H9 (cell line): Measurements from ENCODE around the gene RGS6. TPM values are rescaled to one million over a fixed set of nuclear protein-coding genes. Genes with fewer than 3 reads are reported as not detected.

Experiments
- DNase-seq: peaks from one replicate; pipeline ENCODE4 v3.0.0-alpha.2; 2017
- H2AFZ ChIP-seq: one replicate; pipeline ENCODE4 v1.6.1; 2013; ENCODE audit warnings: mild to moderate bottlenecking, low read length, control low read depth, moderate library complexity
- H2AK5ac ChIP-seq: 2 replicates; pipeline ENCODE4 v1.6.1; 2013; ENCODE audit warnings: low read length, control low read depth, mixed read lengths; ENCODE audit not compliant: insufficient read length
- H2BK120ac ChIP-seq: one replicate; pipeline ENCODE4 v1.6.1; 2013; ENCODE audit warnings: low read depth, mild to moderate bottlenecking, low read length, control low read depth, inconsistent platforms; ENCODE audit not compliant: poor library complexity, severe bottlenecking
- H2BK12ac ChIP-seq: 2 replicates; pipeline ENCODE4 v1.6.1; 2013; ENCODE audit warnings: low read length, control low read depth, mixed read lengths, low read depth; ENCODE audit not compliant: insufficient read length
- H2BK15ac ChIP-seq: 2 replicates; pipeline ENCODE4 v1.6.1; 2013; ENCODE audit warnings: low read depth, low read length, control low read depth
- H2BK20ac ChIP-seq: one replicate; pipeline ENCODE4 v1.6.1; 2013; ENCODE audit warnings: low read depth, mild to moderate bottlenecking, low read length, control low read depth, inconsistent platforms; ENCODE audit not compliant: poor library complexity, severe bottlenecking
- H2BK5ac ChIP-seq: 2 replicates; pipeline ENCODE4 v1.6.1; 2013; ENCODE audit warnings: low read length, control low read depth, mixed read lengths; ENCODE audit not compliant: insufficient read length
- H3K14ac ChIP-seq: 2 replicates; pipeline ENCODE4 v1.6.1; 2013; ENCODE audit warnings: low read length, control low read depth; ENCODE audit not compliant: insufficient read depth
- H3K18ac ChIP-seq: 2 replicates; pipeline ENCODE4 v1.6.1; 2013; ENCODE audit warnings: low read depth, mild to moderate bottlenecking, mixed read lengths, low read length, control low read depth; ENCODE audit not compliant: insufficient read length
- H3K23ac ChIP-seq: 2 replicates; pipeline ENCODE4 v1.6.1; 2013; ENCODE audit warnings: low read length, control low read depth, mixed read lengths, low read depth; ENCODE audit not compliant: insufficient read length
- H3K23me2 ChIP-seq: 2 replicates; pipeline ENCODE4 v1.6.1; 2013; ENCODE audit warnings: low read depth, mild to moderate bottlenecking, mixed read lengths, low read length, control low read depth; ENCODE audit not compliant: insufficient read length, poor library complexity, severe bottlenecking
- H3K27ac ChIP-seq: 2 replicates; pipeline ENCODE4 v1.5.1; 2013; ENCODE audit warnings: low read length, control low read depth, mixed read lengths, low read depth; ENCODE audit not compliant: insufficient read length
- H3K27me3 ChIP-seq: 2 replicates; pipeline ENCODE4 v1.6.1; 2013; ENCODE audit warnings: low read length, control low read depth, inconsistent platforms; ENCODE audit not compliant: insufficient read depth
- H3K4ac ChIP-seq: 2 replicates; pipeline ENCODE4 v1.6.1; 2013; ENCODE audit warnings: low read depth, mild to moderate bottlenecking, control low read depth, inconsistent platforms, low read length, moderate library complexity
- H3K4me1 ChIP-seq: 2 replicates; pipeline ENCODE4 v1.6.1; 2013; ENCODE audit warnings: low read length, control low read depth, inconsistent platforms; ENCODE audit not compliant: insufficient read depth
- H3K4me2 ChIP-seq: 2 replicates; pipeline ENCODE4 v1.6.1; 2013; ENCODE audit warnings: low read length, control low read depth, mixed read lengths; ENCODE audit not compliant: insufficient read length, insufficient read depth
- H3K56ac ChIP-seq: 2 replicates; pipeline ENCODE4 v1.6.1; 2013; ENCODE audit warnings: low read depth, mild to moderate bottlenecking, mixed read lengths, low read length, control low read depth; ENCODE audit not compliant: insufficient read length
- H3K79me1 ChIP-seq: 2 replicates; pipeline ENCODE4 v1.6.1; 2013; ENCODE audit warnings: low read depth, mild to moderate bottlenecking, moderate library complexity, low read length, control low read depth, inconsistent platforms; ENCODE audit not compliant: insufficient read depth, poor library complexity, severe bottlenecking
- H3K79me2 ChIP-seq: 2 replicates; pipeline ENCODE4 v1.6.1; 2013; ENCODE audit warnings: low read length, control low read depth, inconsistent platforms; ENCODE audit not compliant: insufficient read depth
- H3K9ac ChIP-seq: 2 replicates; pipeline ENCODE4 v1.6.1; 2013; ENCODE audit warnings: low read length, control low read depth, mixed read lengths; ENCODE audit not compliant: insufficient read length; ENCODE audit errors: extremely low read depth
- H3K9me3 ChIP-seq: one replicate; pipeline ENCODE4 v1.6.1; 2013; ENCODE audit warnings: low read depth, low read length, inconsistent platforms; ENCODE audit not compliant: control insufficient read depth
- H3T11ph ChIP-seq: one replicate; pipeline ENCODE4 v1.6.1; 2013; ENCODE audit warnings: mild to moderate bottlenecking, low read length, control low read depth, inconsistent platforms
- H4K20me1 ChIP-seq: one replicate; pipeline ENCODE4 v1.6.1; 2013; ENCODE audit not compliant: control insufficient read depth, insufficient read length, insufficient read depth
- H4K5ac ChIP-seq: 2 replicates; pipeline ENCODE4 v1.6.1; 2013; ENCODE audit warnings: low read depth, mild to moderate bottlenecking, mixed read lengths, low read length, control low read depth; ENCODE audit not compliant: insufficient read length
- H4K8ac ChIP-seq: replicated peaks from 2 replicates; pipeline ENCODE4 v1.6.1; 2013; ENCODE audit warnings: low read length, control low read depth, mixed read lengths, low read depth; ENCODE audit not compliant: insufficient read length
- H4K91ac ChIP-seq: 2 replicates; pipeline ENCODE4 v1.6.1; 2013; ENCODE audit warnings: low read depth, mild to moderate bottlenecking, moderate library complexity, mixed read lengths, low read length, control low read depth; ENCODE audit not compliant: insufficient read length
- H3K27ac Mint-ChIP-seq, 3 experiments: 2 replicates in 2 of 3; 3 replicates in 1 of 3; pipeline ENCODE4 v1.8.0; 2020 to 2021; ENCODE audit warnings: mixed read lengths in 3 of 3, mild to moderate bottlenecking in 1 of 3, moderate library complexity in 1 of 3
- H3K27me3 Mint-ChIP-seq: 2 replicates; pipeline ENCODE4 v1.8.0; 2021; ENCODE audit warnings: low read depth, mild to moderate bottlenecking, moderate library complexity, mixed read lengths
- H3K36me3 Mint-ChIP-seq, 3 experiments: 2 replicates in 2 of 3; 3 replicates in 1 of 3; pipeline ENCODE4 v1.8.0; 2020 to 2021; ENCODE audit warnings: low read depth in 3 of 3, mixed read lengths in 3 of 3; ENCODE audit not compliant: insufficient read depth in 1 of 3
- H3K4me1 Mint-ChIP-seq, 2 experiments: 2 replicates each; pipeline ENCODE4 v1.8.0; 2020; ENCODE audit warnings: mixed read lengths in 2 of 2
- H3K4me3 Mint-ChIP-seq, 2 experiments: 2 replicates in 1 of 2; 3 replicates in 1 of 2; pipeline ENCODE4 v1.8.0; 2020 to 2021; ENCODE audit warnings: mild to moderate bottlenecking in 2 of 2, mixed read lengths in 2 of 2, moderate library complexity in 1 of 2
- H3K9me3 Mint-ChIP-seq, 2 experiments: 2 replicates in 1 of 2; 3 replicates in 1 of 2; pipeline ENCODE4 v1.8.0; 2020; ENCODE audit warnings: mild to moderate bottlenecking in 2 of 2, mixed read lengths in 2 of 2, moderate library complexity in 1 of 2
- WGBS: extraction: QIAGEN DNeasy Blood & Tissue Kit; methylation state at CpG from one replicate; pipeline ENCODE4 v1.1.7; 2013; ENCODE audit warnings: missing lambda C conversion rate, low lambda C conversion rate, mixed read lengths; ENCODE audit not compliant: insufficient read length; ENCODE audit errors: extremely low coverage; 5-methylcytosine and 5-hydroxymethylcytosine counted together
- total RNA-seq: library from RNA; stranded (reverse); gene quantifications from 2 replicates; pipeline ENCODE4 v1.2.1, GENCODE V29; 2021
- TF ChIP-seq, protein P1 (sequence below): fragments of 200-600 bp; sonication (generic); conservative IDR thresholded peaks from 3 replicates; pipeline ENCODE4 v1.8.0; 2021; ENCODE audit warnings: antibody characterized with exemption, mild to moderate bottlenecking

RGS6 gene
- total RNA-seq, 1 experiment from 2014 or later: 3.0 TPM

DNA sequence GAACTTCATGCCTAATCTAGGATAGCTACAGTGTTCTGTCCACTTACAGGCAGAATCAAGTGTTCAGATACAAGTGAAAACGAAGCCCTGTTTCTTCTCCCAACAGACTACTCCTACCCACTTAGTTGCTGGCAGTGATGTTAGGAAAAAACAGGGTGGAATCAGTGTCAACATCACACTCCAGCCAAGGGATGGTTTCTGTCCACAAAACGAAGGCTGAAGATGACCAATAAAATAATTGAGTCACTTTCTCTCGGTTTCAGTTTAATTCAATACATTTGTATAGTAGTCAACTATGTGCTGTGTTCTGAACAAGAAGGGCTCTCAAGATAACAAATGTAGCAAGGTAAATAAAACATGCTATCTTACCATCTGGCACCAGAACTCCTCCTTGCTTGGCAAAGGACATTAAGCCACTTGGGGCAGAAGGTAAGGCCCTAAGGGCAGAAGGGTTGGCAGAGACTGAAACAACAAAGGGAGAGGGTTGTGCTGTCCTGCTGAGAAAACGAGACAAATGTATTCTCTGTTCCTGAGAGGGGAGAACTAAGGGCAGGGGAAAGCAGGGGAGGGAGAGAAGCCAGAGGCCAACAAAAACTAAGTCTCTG lies 568.1 kb downstream of the RGS6 start:
- WGBS: no CpG with 5 or more reads among the region's 4 CpGs
- Mint-ChIP-seq H3K36me3 (peaks cover 4 to 8% (median 5%) of the 10 kb centered on the region in 3 experiments; a peak in 6 of 7 replicates), H3K27ac (no peak overlapping the region), H3K9me3 (peaks cover 16 to 19% of the 10 kb centered on the region in 2 experiments; a peak in 4 of 5 replicates), H3K4me3 (no peak overlapping the region), H3K27me3 (no peaks in the 10 kb centered on the region; the same call in 1 of the 2 replicates), H3K4me1 (peaks cover 0 to 7% of the 10 kb centered on the region in 2 experiments; a peak in 1 of 4 replicates)
- no peak overlapping the region for H2AFZ ChIP-seq
- no peaks in the 10 kb centered on the region for H3K9me3 ChIP-seq
- H4K20me1 ChIP-seq: no peaks in the 10 kb centered on the region
- no peak overlapping the region for H3K23ac ChIP-seq
- H3T11ph ChIP-seq: no peak overlapping the region
- TF ChIP-seq, protein P1, sequence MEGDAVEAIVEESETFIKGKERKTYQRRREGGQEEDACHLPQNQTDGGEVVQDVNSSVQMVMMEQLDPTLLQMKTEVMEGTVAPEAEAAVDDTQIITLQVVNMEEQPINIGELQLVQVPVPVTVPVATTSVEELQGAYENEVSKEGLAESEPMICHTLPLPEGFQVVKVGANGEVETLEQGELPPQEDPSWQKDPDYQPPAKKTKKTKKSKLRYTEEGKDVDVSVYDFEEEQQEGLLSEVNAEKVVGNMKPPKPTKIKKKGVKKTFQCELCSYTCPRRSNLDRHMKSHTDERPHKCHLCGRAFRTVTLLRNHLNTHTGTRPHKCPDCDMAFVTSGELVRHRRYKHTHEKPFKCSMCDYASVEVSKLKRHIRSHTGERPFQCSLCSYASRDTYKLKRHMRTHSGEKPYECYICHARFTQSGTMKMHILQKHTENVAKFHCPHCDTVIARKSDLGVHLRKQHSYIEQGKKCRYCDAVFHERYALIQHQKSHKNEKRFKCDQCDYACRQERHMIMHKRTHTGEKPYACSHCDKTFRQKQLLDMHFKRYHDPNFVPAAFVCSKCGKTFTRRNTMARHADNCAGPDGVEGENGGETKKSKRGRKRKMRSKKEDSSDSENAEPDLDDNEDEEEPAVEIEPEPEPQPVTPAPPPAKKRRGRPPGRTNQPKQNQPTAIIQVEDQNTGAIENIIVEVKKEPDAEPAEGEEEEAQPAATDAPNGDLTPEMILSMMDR: no peak
- H2AK5ac ChIP-seq: no peak overlapping the region
- H3K14ac ChIP-seq: no peak overlapping the region
- DNase-seq: no peak
- no peak overlapping the region for H4K5ac ChIP-seq
- no peaks in the 10 kb centered on the region for H3K4me1 ChIP-seq
- no peak overlapping the region for H2BK5ac ChIP-seq
- H3K27me3 ChIP-seq: no peaks in the 10 kb centered on the region
- no peak overlapping the region for H3K27ac ChIP-seq
- no peaks in the 10 kb centered on the region for H3K79me2 ChIP-seq
- no peaks in the 10 kb centered on the region for H3K23me2 ChIP-seq
- H3K18ac ChIP-seq: no peak overlapping the region
- H3K4me2 ChIP-seq: no peak overlapping the region
- H4K8ac ChIP-seq: no peak overlapping the region
- no peak overlapping the region for H2BK20ac ChIP-seq
- no peak overlapping the region for H2BK12ac ChIP-seq
- H4K91ac ChIP-seq: no peak overlapping the region
- no peak overlapping the region for H3K56ac ChIP-seq
- no peak overlapping the region for H3K4ac ChIP-seq
- no peak overlapping the region for H2BK15ac ChIP-seq
- H3K9ac ChIP-seq: no peak overlapping the region
- H2BK120ac ChIP-seq: no peak overlapping the region
- no peaks in the 10 kb centered on the region for H3K79me1 ChIP-seq
